Activated CD8-positive, alpha-beta memory T cell treated with anti-CD3 and anti-CD28 coated beads for 1 hour (primary cell): ENCODE results near the gene ATP6V0A1.
"Not testable (repeated sequence)": the region's sequence is repeated elsewhere in the genome, so short reads cannot be mapped to it uniquely, and the experiment has no call there.

Source experiments
- DNase-seq, 2 donors: peaks; one replicate each; pipeline ENCODE4 v3.0.0-alpha.2; 2020; ENCODE audit warnings: low read depth in 1 of 2; ENCODE audit errors: extremely low read depth in 1 of 2

ATP6V0A1 gene

DNA sequence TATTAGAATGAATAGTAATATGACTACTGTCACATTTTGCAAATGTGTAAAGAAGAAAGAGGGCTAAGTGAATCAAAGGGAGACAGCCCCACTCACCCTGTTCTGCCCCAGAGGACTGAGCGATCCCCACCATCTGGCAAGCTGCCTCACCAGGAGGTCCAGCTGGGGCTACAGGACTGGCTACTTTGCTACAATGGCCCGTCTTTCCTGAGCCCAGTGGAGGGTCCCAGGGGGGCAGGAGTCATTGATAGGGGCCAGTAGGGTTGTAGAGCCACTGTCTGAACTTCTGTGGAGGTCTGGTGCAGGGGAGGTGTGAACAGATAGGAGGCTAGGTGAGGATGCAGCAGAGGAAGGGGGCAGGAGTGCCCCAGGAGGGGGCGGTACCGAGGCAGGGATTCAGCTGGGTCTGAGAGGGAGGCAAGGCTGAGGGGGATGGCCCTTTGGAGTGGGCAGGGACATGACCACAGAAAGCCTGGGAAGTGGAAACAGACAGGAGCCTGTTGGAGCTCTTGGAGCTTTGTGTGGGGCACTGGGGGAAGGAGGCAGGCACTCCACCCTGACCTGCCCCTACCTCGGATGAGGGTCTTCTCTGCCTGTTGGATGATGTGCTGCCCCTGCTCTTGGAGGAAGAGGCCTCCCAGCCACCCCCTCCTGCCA, 97.4 kb downstream of the ATP6V0A1 start:
- not testable (repeated sequence) for DNase-seq

GRCh38 chr17:42559075-42559474, 100.4 kb downstream of the ATP6V0A1 start:
- DNase-seq: no peak

- no peak for DNase-seq
Measured at GRCh38 chr17:42560246-42560645, 101.6 kb downstream of the ATP6V0A1 start.

GRCh38 chr17:42561897-42562387, 103.3 kb downstream of the ATP6V0A1 start, which contains the start of gene COASY:
Gene COASY, plus strand, starts transcription at chr17:42562148. Its CDS starts 475 bp downstream, at chr17:42562623.
- DNase-seq: peak; percentile 81

- no peak for DNase-seq
Measured at GRCh38 chr17:42562388-42563142, 103.9 kb downstream of the ATP6V0A1 start.

GRCh38 chr17:42563143-42563509, 104.4 kb downstream of the ATP6V0A1 start:
- no peak for DNase-seq

DNA sequence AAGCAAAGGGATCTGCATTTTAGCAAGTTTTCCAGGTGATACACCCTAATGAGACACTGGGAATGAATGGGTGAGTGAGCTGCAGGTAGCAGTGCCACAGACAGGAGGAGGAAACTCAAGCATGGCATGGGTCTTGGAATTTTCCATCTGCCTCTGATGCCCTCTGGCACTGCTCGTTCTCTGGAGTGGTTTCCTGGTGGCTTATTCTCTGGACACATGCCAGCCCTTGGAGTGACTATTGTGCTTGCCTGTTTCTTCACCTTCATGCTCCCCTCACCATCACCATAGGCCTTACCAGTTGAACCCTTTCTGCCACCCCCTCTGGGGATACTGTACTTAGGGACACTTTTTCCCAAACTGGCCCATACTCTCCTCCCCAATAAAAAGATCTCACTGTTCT, 104.9 kb downstream of the ATP6V0A1 start:
- DNase-seq: no peak

DNA sequence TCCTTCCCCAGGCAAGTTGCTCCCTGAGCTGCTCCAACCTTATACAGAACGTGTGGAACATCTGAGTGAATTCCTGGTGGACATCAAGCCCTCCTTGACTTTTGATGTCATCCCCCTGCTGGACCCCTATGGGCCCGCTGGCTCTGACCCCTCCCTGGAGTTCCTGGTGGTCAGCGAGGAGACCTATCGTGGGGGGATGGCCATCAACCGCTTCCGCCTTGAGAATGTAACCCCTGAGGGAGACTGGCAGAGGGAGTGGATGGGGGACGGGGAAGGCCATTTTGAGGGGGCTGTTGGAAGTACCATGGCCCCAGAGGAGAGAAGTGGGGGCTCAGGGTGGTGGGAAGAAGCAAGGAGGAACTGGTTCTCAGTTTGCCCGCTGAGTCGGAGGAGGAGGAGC, 105.3 kb downstream of the ATP6V0A1 start:
- DNase-seq: no peak

DNA sequence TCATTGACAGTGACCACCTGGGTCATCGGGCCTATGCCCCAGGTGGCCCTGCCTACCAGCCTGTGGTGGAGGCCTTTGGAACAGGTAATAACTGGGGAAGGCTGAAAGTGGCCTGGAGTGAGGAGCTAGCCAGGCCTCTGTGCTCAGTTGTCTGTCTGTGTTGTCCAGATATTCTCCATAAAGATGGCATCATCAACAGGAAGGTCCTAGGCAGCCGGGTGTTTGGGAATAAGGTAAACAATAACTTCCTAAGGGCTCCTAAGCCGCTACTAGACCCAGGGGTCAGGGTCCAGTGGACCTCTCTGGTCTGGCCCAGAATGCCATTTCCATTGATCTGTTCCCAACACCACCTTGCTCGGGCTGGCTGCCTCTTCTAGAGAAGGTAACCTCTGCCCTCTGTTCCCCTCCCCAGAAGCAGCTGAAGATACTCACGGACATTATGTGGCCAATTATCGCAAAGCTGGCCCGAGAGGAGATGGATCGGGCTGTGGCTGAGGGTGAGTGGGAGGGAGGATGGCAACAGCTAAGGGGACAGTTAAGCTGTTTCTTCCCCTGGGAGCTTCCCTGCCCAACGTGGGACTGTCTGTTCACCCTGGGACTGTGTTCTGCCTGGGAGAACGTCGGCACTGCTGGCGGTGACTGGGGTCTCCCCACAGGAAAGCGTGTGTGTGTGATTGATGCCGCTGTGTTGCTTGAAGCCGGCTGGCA, 106.3 kb downstream of the ATP6V0A1 start:
- DNase-seq: no peak

DNA sequence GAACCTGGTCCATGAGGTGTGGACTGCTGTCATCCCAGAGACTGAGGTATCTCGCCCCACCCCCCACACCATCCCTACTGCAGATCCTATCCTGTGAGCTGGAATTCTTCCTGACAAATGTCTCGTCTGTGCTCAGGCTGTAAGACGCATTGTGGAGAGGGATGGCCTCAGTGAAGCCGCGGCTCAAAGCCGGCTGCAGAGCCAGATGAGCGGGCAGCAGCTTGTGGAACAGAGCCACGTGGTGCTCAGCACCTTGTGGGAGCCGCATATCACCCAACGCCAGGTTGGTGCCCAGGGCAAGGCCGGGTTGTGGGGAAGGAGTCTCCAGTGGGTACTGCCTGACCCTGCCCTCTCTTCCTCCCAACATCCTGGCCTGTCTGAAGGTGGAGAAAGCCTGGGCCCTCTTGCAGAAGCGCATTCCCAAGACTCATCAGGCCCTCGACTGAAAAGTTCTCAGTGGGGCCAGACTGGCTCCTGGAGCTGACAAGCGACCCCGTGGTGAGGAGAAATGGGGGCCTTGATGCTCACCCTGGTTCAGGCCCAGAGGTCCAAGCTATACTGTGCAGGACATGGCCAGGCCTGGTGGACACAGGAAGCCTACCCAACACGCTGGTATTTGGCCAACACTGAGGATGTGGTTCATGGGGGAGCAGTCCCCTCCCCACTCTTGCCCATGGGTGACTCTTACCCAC, 107.0 kb downstream of the ATP6V0A1 start:
- DNase-seq: no peak

GRCh38 chr17:42566215-42566882, 107.7 kb downstream of the ATP6V0A1 start:
- DNase-seq: no peak

DNA sequence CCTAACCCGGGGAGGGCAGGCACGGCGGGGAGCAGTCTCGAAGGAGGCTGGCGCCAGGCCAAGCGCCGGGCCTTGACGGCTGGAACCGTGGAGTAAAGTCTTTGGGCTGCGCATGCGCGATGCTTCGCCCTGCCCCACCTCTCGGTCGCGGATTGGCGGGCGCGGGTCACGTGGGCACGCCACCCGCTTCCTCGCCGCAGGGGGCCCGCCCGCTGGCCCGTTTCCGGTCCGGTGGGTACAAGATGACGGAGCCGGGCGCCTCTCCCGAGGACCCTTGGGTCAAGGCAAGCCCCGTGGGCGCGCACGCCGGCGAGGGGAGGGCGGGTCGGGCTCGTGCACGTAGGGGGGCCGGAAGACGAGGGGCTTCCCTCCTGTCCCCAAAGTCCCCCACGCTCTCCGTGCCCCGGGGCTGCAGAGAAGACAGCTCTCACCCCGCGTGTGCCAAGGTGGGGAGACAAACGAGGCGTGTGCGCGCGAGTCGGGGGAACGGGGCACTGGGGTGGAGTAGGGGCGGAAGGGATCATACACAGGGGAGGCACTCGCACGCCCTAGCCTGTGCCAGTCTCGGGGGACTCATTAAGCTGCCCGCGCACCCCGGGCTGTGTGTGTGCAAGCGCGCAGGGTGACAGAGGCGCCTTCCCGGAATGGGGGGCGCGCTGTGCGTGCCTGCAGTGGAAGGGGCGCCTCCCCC, 108.3 kb downstream of the ATP6V0A1 start, which contains the start of gene MLX:
Gene MLX, plus strand, starts transcription at position 218 of the 691 bp plus-strand sequence. Its CDS starts 25 bp downstream, at position 243.
- DNase-seq: peak; percentile 74 to 86

GRCh38 chr17:42568341-42569111, 109.8 kb downstream of the ATP6V0A1 start:
- no peak for DNase-seq

DNA sequence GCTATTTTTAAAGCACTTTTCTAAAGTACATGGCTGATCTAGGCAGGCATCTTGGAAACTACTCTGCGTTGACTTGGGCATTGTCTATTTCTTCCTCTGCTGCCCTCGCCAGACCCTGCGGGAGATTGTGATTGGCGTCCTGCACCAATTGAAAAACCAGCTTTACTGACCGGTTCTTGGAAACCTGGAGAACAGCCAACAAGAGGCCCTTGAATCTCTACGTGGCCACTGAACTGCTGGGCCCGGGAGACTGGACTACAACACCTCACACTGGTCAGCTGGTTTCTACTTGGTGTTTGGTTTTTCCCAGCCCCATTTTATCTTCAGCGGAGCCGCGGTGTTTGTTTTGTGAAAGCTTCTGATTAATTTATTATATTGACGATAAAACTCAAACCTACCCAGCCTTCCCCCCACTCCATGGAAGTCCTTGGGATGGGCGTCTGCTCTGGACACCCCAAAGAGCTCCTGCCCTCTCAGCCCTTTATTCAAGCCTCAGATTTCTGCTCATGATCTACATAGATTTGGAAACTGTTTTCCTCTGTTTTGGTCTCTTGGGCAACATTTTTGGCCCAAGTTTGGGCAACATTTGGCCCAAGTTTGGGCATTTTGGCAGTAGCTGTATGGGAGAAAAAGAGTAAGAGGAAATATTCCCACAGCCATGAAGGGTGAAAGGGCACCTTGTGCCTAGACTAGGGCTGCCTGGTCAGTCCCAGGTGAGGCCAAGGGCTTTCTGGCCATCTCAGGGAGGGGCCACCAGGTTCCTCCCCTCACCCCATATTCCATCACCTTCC, 113.0 kb downstream of the ATP6V0A1 start:
- no peak for DNase-seq
